Esophagus squamous epithelium (tissue), 5 donors: ENCODE results near the gene TK2. TPM values are rescaled to one million over a fixed set of nuclear protein-coding genes. Genes with fewer than 3 reads are reported as not detected.

Source experiments
- DNase-seq: peaks from one replicate; lab custom pipeline; 2025; lab: John Stamatoyannopoulos, UW
- H3K27ac ChIP-seq, 4 donors: fragments of 200-600 bp; sonication (generic); one replicate each; pipeline ENCODE4 v1.5.1; 2016 to 2019; ENCODE audit warnings: mild to moderate bottlenecking in 1 of 4
- H3K27me3 ChIP-seq, 4 donors: fragments of 200-600 bp; sonication (generic); 1 replicate in 3 of 4; 2 replicates in 1 of 4; pipeline versions ENCODE4 v1.5.1 to v1.6.0; 2017 to 2021; ENCODE audit warnings: antibody characterized with exemption in 1 of 4
- H3K36me3 ChIP-seq, 3 donors: fragments of 200-600 bp; sonication (generic); one replicate each; pipeline ENCODE4 v1.5.1; 2016 to 2019
- H3K4me1 ChIP-seq, 3 donors: fragments of 200-600 bp; sonication (generic); one replicate each; pipeline ENCODE4 v1.5.1; 2017 to 2019
- H3K4me3 ChIP-seq, 4 donors: fragments of 200-600 bp; sonication (generic); 1 replicate in 3 of 4; 2 replicates in 1 of 4; pipeline ENCODE4 v1.5.1; 2016 to 2019; ENCODE audit warnings: mild to moderate bottlenecking in 2 of 4, moderate library complexity in 1 of 4
- H3K9me3 ChIP-seq, 3 donors: fragments of 200-600 bp; sonication (generic); one replicate each; pipeline ENCODE4 v1.5.1; 2016 to 2019
- CTCF ChIP-seq, 6 experiments: fragments of 450-650 bp in 4 of 6; fragments of 200-600 bp in 2 of 6; sonication (generic) in 2 of 6; IDR thresholded peaks; one replicate each; pipeline ENCODE4 v1.5.1; 2016 to 2019; ENCODE audit warnings: antibody characterized with exemption in 6 of 6, mild to moderate bottlenecking in 4 of 6, moderate library complexity in 4 of 6
- POLR2A ChIP-seq, 4 donors: fragments of 450-650 bp; IDR thresholded peaks; one replicate each; pipeline ENCODE4 v1.6.1; 2017; ENCODE audit warnings: antibody characterized with exemption in 4 of 4, mild to moderate bottlenecking in 4 of 4, moderate library complexity in 3 of 4
- WGBS, 2 donors: methylation state at CpG; one replicate each; pipeline ENCODE4 v1.1.5; 2018; 5-methylcytosine and 5-hydroxymethylcytosine counted together
- intact Hi-C: fragments of 100-400 bp; cut with DNase I; formaldehyde crosslinking; loops from one replicate; pipeline ENCODE4 v1.15.0; 2022
- total RNA-seq, 4 donors: library from RNA; depleted of rRNA; stranded (reverse); fragments of >200 nt; gene quantifications; one replicate each; pipeline ENCODE4 v1.1.0, GENCODE V29; 2016
- donor health status: DM: yes; HTN: yes; CAD: no.

TK2 gene
- total RNA-seq, 4 donors from 2014 or later, result 5.6 to 22.5 (median 13.5) TPM

GRCh38 chr16:66525396-66526180 is 24.3 kb downstream of the TK2 start:
- 86 to 89% methylated on average over 9 of the region's 9 CpGs for WGBS, 2 donors
- no peak for DNase-seq

GRCh38 chr16:66524601-66525164 is 25.2 kb downstream of the TK2 start:
- TF ChIP-seq POLR2A (IDR thresholded peaks at IDR 0.05) (peak in 1 of 4 donors; percentile 36), CTCF (IDR thresholded peaks at IDR 0.05) (peak in 2 of 6 experiments; percentile 19 to 35)
- no peak for DNase-seq
- Histone ChIP-seq H3K4me3 (no peak overlapping the region), H3K4me1 (peaks cover 23 to 57% (median 46%) of the 10 kb centered on the region in 3 donors), H3K36me3 (peaks cover 16 to 63% (median 19%) of the 10 kb centered on the region in 3 donors), H3K9me3 (no peaks in the 10 kb centered on the region), H3K27me3 (no peaks in the 10 kb centered on the region), H3K27ac (peak overlapping the region; percentile 47 to 92 (median 74))
- intact Hi-C loops, result no loop called here
- 42 to 79% methylated on average over 3 to 4 of the region's 6 CpGs for WGBS, 2 donors

More at GRCh38 chr16:66525396-66526180, 24.3 kb downstream of the TK2 start:
- intact Hi-C loops, result no loop called here
- H3K36me3 ChIP-seq, result peaks cover 24 to 65% (median 25%) of the 10 kb centered on the region in 3 donors
- H3K4me1 ChIP-seq, result peaks cover 18 to 48% (median 37%) of the 10 kb centered on the region in 3 donors
- no peaks in the 10 kb centered on the region for H3K9me3 ChIP-seq
- no peak for TF ChIP-seq POLR2A (IDR thresholded peaks at IDR 0.05)
- TF ChIP-seq CTCF (IDR thresholded peaks at IDR 0.05), result no peak
- no peak overlapping the region for H3K4me3 ChIP-seq
- no peaks in the 10 kb centered on the region for H3K27me3 ChIP-seq
- H3K27ac ChIP-seq, result peak overlapping the region in 3 of 4 donors; percentile 43 to 92 (median 66)

GRCh38 chr16:66523861-66524354 is 26.0 kb downstream of the TK2 start:
- intact Hi-C loops, result no loop called here
- no peaks in the 10 kb centered on the region for H3K9me3 ChIP-seq
- peaks cover 27 to 65% (median 53%) of the 10 kb centered on the region in 3 donors for H3K4me1 ChIP-seq
- H3K27me3 ChIP-seq, result no peaks in the 10 kb centered on the region
- no peak for DNase-seq
- no peak overlapping the region for H3K4me3 ChIP-seq
- H3K27ac ChIP-seq, result peak overlapping the region; percentile 32 to 92 (median 74)
- 62 to 63% methylated on average over 9 of the region's 9 CpGs for WGBS, 2 donors
- TF ChIP-seq CTCF (IDR thresholded peaks at IDR 0.05), result no peak
- no peak for TF ChIP-seq POLR2A (IDR thresholded peaks at IDR 0.05)
- peaks cover 11 to 58% (median 12%) of the 10 kb centered on the region in 3 donors for H3K36me3 ChIP-seq

- no peak for DNase-seq
- H3K36me3 ChIP-seq, result peaks cover 1 to 49% (median 7%) of the 10 kb centered on the region in 3 donors
Observed at GRCh38 chr16:66522816-66523590, 26.9 kb downstream of the TK2 start.

More at GRCh38 chr16:66522816-66523590, 26.9 kb downstream of the TK2 start:
- Histone ChIP-seq H3K9me3 (no peaks in the 10 kb centered on the region), H3K4me1 (peaks cover 30 to 74% (median 55%) of the 10 kb centered on the region in 3 donors), H3K4me3 (no peak overlapping the region), H3K27me3 (no peaks in the 10 kb centered on the region), H3K27ac (peak overlapping the region; percentile 38 to 92 (median 74))
- WGBS, 2 donors, result 81 to 90% methylated on average over 7 to 10 of the region's 11 CpGs
- TF ChIP-seq CTCF (IDR thresholded peaks at IDR 0.05) (no peak), POLR2A (IDR thresholded peaks at IDR 0.05) (no peak)
- intact Hi-C loops, result no loop called here
